ENCODE measurements around the gene GAK.

The GAK gene

GRCh38 chr4:961351-962230 lies 29.5 kb upstream of the GAK start:
- Histone ChIP-seq H4K20me1 (ENCODE audit: low read depth, low read length) (no peaks in the 10 kb centered on the region), H3K79me2 (ENCODE audit: insufficient read depth, low read length) (no peaks in the 10 kb centered on the region), H3K9me2 (replicated peaks; ENCODE audit: insufficient read depth, low read length) (no peaks in the 10 kb centered on the region), H3K27me3 (ENCODE audit: low read length) (no peaks in the 10 kb centered on the region), H3K4me3 (ENCODE audit: insufficient read depth, low read length, poor library complexity, severe bottlenecking) (no peak overlapping the region), H2AFZ (ENCODE audit: low read depth, low read length, severe bottlenecking) (no peak overlapping the region), H3F3A (ENCODE audit: insufficient read depth) (no peaks in the 10 kb centered on the region), H3K9ac (ENCODE audit: low read length) (no peak overlapping the region), H3K9me3 (ENCODE audit: insufficient read depth, low read length) (no peaks in the 10 kb centered on the region), H3K4me2 (ENCODE audit: low read depth, low read length, poor library complexity, severe bottlenecking) (no peak overlapping the region), H3K27ac (ENCODE audit: low read depth, low read length) (no peak overlapping the region), H3K36me3 (ENCODE audit: low read length) (no peaks in the 10 kb centered on the region)
- no peak for TF ChIP-seq EZH2phosphoT487 (conservative IDR thresholded peaks at IDR 0.05; ENCODE audit: low read length)
- no peak for TF ChIP-seq CTCF (IDR thresholded peaks at IDR 0.05; ENCODE audit: insufficient read depth, low read length, poor library complexity, severe bottlenecking)

- Histone ChIP-seq H3K79me2 (ENCODE audit: insufficient read depth, low read length) (no peaks in the 10 kb centered on the region), H3K9me3 (ENCODE audit: insufficient read depth, low read length) (no peaks in the 10 kb centered on the region), H3K4me3 (ENCODE audit: insufficient read depth, low read length, poor library complexity, severe bottlenecking) (no peak overlapping the region), H3K36me3 (ENCODE audit: low read length) (no peaks in the 10 kb centered on the region), H3K27ac (ENCODE audit: low read depth, low read length) (no peak overlapping the region), H3K9ac (ENCODE audit: low read length) (no peak overlapping the region), H4K20me1 (ENCODE audit: low read depth, low read length) (no peaks in the 10 kb centered on the region), H3K9me2 (replicated peaks; ENCODE audit: insufficient read depth, low read length) (no peaks in the 10 kb centered on the region), H2AFZ (ENCODE audit: low read depth, low read length, severe bottlenecking) (no peak overlapping the region), H3K4me2 (ENCODE audit: low read depth, low read length, poor library complexity, severe bottlenecking) (no peak overlapping the region), H3K27me3 (ENCODE audit: low read length) (no peaks in the 10 kb centered on the region), H3F3A (ENCODE audit: insufficient read depth) (no peaks in the 10 kb centered on the region)
- no peak for TF ChIP-seq CTCF (IDR thresholded peaks at IDR 0.05; ENCODE audit: insufficient read depth, low read length, poor library complexity, severe bottlenecking)
- no peak for TF ChIP-seq EZH2phosphoT487 (conservative IDR thresholded peaks at IDR 0.05; ENCODE audit: low read length)
Measured at GRCh38 chr4:960636-961350, 28.7 kb upstream of the GAK start.

- Histone ChIP-seq H3K9me3 (ENCODE audit: insufficient read depth, low read length) (no peaks in the 10 kb centered on the region), H3K4me2 (ENCODE audit: low read depth, low read length, poor library complexity, severe bottlenecking) (no peak overlapping the region), H3K36me3 (ENCODE audit: low read length) (no peaks in the 10 kb centered on the region), H4K20me1 (ENCODE audit: low read depth, low read length) (no peaks in the 10 kb centered on the region), H3K79me2 (ENCODE audit: insufficient read depth, low read length) (no peaks in the 10 kb centered on the region), H3K4me3 (ENCODE audit: insufficient read depth, low read length, poor library complexity, severe bottlenecking) (no peak overlapping the region), H3K9ac (ENCODE audit: low read length) (no peak overlapping the region), H3K9me2 (replicated peaks; ENCODE audit: insufficient read depth, low read length) (no peaks in the 10 kb centered on the region), H3F3A (ENCODE audit: insufficient read depth) (no peaks in the 10 kb centered on the region), H3K27ac (ENCODE audit: low read depth, low read length) (no peak overlapping the region), H3K27me3 (ENCODE audit: low read length) (no peaks in the 10 kb centered on the region), H2AFZ (ENCODE audit: low read depth, low read length, severe bottlenecking) (no peak overlapping the region)
- no peak for TF ChIP-seq CTCF (IDR thresholded peaks at IDR 0.05; ENCODE audit: insufficient read depth, low read length, poor library complexity, severe bottlenecking)
- no peak for TF ChIP-seq EZH2phosphoT487 (conservative IDR thresholded peaks at IDR 0.05; ENCODE audit: low read length)
Measured at GRCh38 chr4:960140-960635, 28.1 kb upstream of the GAK start.

All from SU-DHL-6 (cell line).